ENCODE measurements around the gene STXBP1. TPM values are rescaled to one million over a fixed set of nuclear protein-coding genes. Genes with fewer than 3 reads are reported as not detected.

Gene STXBP1
- total and polyA plus RNA-seq, 2 of the 13 experiments (the other 11 are each of a cell fraction or from before 2014, with no cell fraction given) = 2.9 TPM

GRCh38 chr9:127611899-127612790 is at the start of gene STXBP1 (continued):
- TF ChIP-seq, protein P1, sequence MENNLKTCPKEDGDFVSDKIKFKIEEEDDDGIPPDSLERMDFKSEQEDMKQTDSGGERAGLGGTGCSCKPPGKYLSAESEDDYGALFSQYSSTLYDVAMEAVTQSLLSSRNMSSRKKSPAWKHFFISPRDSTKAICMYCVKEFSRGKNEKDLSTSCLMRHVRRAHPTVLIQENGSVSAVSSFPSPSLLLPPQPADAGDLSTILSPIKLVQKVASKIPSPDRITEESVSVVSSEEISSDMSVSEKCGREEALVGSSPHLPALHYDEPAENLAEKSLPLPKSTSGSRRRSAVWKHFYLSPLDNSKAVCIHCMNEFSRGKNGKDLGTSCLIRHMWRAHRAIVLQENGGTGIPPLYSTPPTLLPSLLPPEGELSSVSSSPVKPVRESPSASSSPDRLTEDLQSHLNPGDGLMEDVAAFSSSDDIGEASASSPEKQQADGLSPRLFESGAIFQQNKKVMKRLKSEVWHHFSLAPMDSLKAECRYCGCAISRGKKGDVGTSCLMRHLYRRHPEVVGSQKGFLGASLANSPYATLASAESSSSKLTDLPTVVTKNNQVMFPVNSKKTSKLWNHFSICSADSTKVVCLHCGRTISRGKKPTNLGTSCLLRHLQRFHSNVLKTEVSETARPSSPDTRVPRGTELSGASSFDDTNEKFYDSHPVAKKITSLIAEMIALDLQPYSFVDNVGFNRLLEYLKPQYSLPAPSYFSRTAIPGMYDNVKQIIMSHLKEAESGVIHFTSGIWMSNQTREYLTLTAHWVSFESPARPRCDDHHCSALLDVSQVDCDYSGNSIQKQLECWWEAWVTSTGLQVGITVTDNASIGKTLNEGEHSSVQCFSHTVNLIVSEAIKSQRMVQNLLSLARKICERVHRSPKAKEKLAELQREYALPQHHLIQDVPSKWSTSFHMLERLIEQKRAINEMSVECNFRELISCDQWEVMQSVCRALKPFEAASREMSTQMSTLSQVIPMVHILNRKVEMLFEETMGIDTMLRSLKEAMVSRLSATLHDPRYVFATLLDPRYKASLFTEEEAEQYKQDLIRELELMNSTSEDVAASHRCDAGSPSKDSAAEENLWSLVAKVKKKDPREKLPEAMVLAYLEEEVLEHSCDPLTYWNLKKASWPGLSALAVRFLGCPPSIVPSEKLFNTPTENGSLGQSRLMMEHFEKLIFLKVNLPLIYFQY (CRISPR knock-in tag; IDR thresholded peaks at IDR 0.05; ENCODE audit: borderline replicate concordance) = peak; percentile 53; the same call in 1 of the 2 replicates
- TF ChIP-seq POLR2G (IDR thresholded peaks at IDR 0.05; ENCODE audit: low read depth, low read length) (peak; percentile 64), ZNF263 (CRISPR knock-in tag; IDR thresholded peaks at IDR 0.05) (peak; percentile 72; the same call in 1 of the 2 replicates), CTCF (CRISPR knock-in tag; IDR thresholded peaks at IDR 0.05) (peak; percentile 12; the same call in 1 of the 2 replicates), RAD21 (CRISPR knock-in tag; IDR thresholded peaks at IDR 0.05) (peak; percentile 43), ZNF747 (CRISPR knock-in tag; IDR thresholded peaks at IDR 0.05; ENCODE audit: borderline replicate concordance) (no peak), ZNF441 (CRISPR knock-in tag; IDR thresholded peaks at IDR 0.05; ENCODE audit: borderline replicate concordance) (0 out of 2 replicates have a peak, but pooled peaks have one; percentile 38), HDAC1 (CRISPR knock-in tag; IDR thresholded peaks at IDR 0.05) (0 out of 2 replicates have a peak, but pooled peaks have one; percentile 20), CBX5 (CRISPR knock-in tag; IDR thresholded peaks at IDR 0.05; ENCODE audit: borderline replicate concordance) (no peak), ZFY (CRISPR knock-in tag; IDR thresholded peaks at IDR 0.05) (peak; percentile 70; the same call in 1 of the 2 replicates), ZMYM4 (CRISPR knock-in tag; IDR thresholded peaks at IDR 0.05) (peak; percentile 7; the same call in 1 of the 2 replicates), BHLHE40 (IDR thresholded peaks at IDR 0.05; ENCODE audit: low read length) (0 out of 2 replicates have a peak, but pooled peaks have one; percentile 25), HNRNPLL (IDR thresholded peaks at IDR 0.05; ENCODE audit: low read depth, low read length, poor library complexity, severe bottlenecking) (peak; percentile 60), KDM2A (CRISPR knock-in tag; IDR thresholded peaks at IDR 0.05; ENCODE audit: borderline replicate concordance, low read depth) (peak; percentile 34; the same call in 1 of the 2 replicates), TFE3 (CRISPR knock-in tag; IDR thresholded peaks at IDR 0.05) (no peak)
- TF ChIP-seq, protein P2, sequence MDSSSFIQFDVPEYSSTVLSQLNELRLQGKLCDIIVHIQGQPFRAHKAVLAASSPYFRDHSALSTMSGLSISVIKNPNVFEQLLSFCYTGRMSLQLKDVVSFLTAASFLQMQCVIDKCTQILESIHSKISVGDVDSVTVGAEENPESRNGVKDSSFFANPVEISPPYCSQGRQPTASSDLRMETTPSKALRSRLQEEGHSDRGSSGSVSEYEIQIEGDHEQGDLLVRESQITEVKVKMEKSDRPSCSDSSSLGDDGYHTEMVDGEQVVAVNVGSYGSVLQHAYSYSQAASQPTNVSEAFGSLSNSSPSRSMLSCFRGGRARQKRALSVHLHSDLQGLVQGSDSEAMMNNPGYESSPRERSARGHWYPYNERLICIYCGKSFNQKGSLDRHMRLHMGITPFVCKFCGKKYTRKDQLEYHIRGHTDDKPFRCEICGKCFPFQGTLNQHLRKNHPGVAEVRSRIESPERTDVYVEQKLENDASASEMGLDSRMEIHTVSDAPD (CRISPR knock-in tag; IDR thresholded peaks at IDR 0.05) = no peak
- TF ChIP-seq, protein P3, sequence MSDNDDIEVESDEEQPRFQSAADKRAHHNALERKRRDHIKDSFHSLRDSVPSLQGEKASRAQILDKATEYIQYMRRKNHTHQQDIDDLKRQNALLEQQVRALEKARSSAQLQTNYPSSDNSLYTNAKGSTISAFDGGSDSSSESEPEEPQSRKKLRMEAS (IDR thresholded peaks at IDR 0.05) = peak; percentile 31; the same call in 1 of the 2 replicates

Data from HepG2 (cell line).